Measurements from ENCODE around the gene ZNF221.
A peak's percentile ranks its signal among the peaks of the same experiment; 100 is the strongest.

Gene ZNF221

DNA sequence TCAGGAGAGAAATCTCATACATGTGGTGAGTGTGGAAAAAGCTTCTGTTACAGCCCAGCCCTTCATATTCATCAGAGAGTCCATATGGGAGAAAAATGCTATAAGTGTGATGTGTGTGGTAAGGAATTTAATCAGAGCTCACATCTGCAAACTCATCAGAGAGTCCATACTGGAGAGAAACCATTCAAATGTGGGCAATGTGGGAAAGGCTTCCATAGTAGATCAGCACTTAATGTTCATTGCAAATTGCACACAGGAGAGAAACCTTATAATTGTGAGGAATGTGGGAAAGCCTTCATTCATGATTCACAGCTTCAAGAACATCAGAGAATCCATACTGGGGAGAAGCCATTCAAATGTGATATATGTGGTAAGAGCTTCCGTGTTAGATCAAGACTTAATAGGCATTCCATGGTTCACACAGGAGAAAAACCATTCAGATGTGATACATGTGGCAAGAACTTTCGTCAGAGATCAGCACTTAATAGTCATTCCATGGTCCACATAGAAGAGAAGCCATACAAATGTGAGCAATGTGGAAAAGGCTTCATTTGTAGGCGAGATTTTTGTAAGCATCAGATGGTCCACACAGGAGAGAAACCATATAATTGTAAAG, 15.2 kb downstream of the ZNF221 start:
- intact Hi-C loops (cut with DNase I; ENCODE audit: low total_unique reads): no loop called here
- Histone ChIP-seq H3K27me3 (no peaks in the 10 kb centered on the region), H3K4me3 (no peak overlapping the region), H3K4me1 (no peaks in the 10 kb centered on the region), H3K36me3 (peaks cover 84 to 100% (median 100%) of the 10 kb centered on the region in 3 donors), H3K27ac (no peak overlapping the region), H3K9me3 (peaks cover 33 to 98% (median 96%) of the 10 kb centered on the region in 3 donors)
- no peak for DNase-seq
- TF ChIP-seq, protein P1, sequence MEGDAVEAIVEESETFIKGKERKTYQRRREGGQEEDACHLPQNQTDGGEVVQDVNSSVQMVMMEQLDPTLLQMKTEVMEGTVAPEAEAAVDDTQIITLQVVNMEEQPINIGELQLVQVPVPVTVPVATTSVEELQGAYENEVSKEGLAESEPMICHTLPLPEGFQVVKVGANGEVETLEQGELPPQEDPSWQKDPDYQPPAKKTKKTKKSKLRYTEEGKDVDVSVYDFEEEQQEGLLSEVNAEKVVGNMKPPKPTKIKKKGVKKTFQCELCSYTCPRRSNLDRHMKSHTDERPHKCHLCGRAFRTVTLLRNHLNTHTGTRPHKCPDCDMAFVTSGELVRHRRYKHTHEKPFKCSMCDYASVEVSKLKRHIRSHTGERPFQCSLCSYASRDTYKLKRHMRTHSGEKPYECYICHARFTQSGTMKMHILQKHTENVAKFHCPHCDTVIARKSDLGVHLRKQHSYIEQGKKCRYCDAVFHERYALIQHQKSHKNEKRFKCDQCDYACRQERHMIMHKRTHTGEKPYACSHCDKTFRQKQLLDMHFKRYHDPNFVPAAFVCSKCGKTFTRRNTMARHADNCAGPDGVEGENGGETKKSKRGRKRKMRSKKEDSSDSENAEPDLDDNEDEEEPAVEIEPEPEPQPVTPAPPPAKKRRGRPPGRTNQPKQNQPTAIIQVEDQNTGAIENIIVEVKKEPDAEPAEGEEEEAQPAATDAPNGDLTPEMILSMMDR (IDR thresholded peaks at IDR 0.05): no peak

DNA sequence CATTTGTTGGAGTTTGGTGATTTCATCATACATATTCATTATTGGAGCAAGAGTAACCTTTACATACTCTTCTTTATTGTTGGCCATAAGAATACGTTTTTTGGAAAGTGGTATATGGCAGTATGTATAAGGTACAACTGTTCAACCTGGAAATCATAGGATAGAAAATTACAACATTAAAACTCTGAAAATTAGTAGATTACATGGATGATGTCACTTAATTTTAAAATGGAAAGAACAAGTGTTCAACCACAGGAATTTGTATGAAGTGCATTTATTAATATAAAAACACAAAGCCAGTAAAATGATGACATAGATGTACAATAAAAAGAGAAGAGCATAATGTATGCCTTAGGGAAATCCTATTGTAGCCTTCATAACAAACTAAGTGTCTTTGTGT, 25.7 kb downstream of the ZNF221 start:
- TF ChIP-seq, protein P1 (IDR thresholded peaks at IDR 0.05): no peak
- peaks cover 0 to 37% (median 17%) of the 10 kb centered on the region in 3 donors for H3K36me3 ChIP-seq
- H3K9me3 ChIP-seq: peaks cover 23 to 99% (median 86%) of the 10 kb centered on the region in 3 donors
- H3K4me1 ChIP-seq: no peaks in the 10 kb centered on the region
- H3K27me3 ChIP-seq: no peaks in the 10 kb centered on the region
- DNase-seq: no peak
- H3K4me3 ChIP-seq: no peak overlapping the region
- no peak overlapping the region for H3K27ac ChIP-seq
- intact Hi-C loops (cut with DNase I; ENCODE audit: low total_unique reads): no loop called here

DNA sequence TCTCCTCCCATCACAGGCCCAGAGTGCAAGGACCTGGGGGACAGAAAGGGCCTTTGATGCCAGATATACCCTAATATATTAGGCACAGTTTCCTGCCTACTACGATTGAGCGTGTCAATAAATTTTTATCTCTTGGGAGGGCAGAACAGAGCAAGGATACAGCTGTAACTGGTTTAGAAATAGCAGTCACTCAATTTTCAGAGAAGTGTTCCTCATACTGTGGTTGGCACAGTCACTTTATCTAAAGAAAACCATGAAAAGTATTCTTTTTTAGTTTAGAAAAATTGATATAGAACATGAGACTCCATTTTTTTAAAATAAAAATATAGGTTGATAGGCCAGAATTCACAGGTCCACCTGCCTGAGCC, 32.5 kb downstream of the ZNF221 start:
- TF ChIP-seq, protein P1 (IDR thresholded peaks at IDR 0.05): no peak
- H3K4me3 ChIP-seq: peak overlapping the region; percentile 74 to 87
- intact Hi-C loops (cut with DNase I; ENCODE audit: low total_unique reads): no loop called here
- no peak for DNase-seq
- peaks cover 7 to 48% (median 21%) of the 10 kb centered on the region in 3 donors for H3K9me3 ChIP-seq
- peaks cover 5 to 21% (median 19%) of the 10 kb centered on the region in 3 donors for H3K36me3 ChIP-seq
- H3K27ac ChIP-seq: peak overlapping the region; percentile 82 to 85
- H3K27me3 ChIP-seq: no peaks in the 10 kb centered on the region
- peaks cover 3 to 10% (median 5%) of the 10 kb centered on the region in 4 donors for H3K4me1 ChIP-seq

GRCh38 chr19:43983912-43984686, 33.1 kb downstream of the ZNF221 start, which contains the start of gene ZNF155:
ZNF155 (plus strand) TSS chr19:43984188; CDS start chr19:43988544, 4,356 bp downstream.
- peaks cover 7 to 44% (median 19%) of the 10 kb centered on the region in 3 donors for H3K9me3 ChIP-seq
- H3K4me3 ChIP-seq: peak within 1 kb of the TSS; percentile 74 to 87
- DNase-seq: peak; percentile 92 to 95
- H3K4me1 ChIP-seq: peaks cover 3 to 10% (median 5%) of the 10 kb centered on the region in 4 donors
- TF ChIP-seq, protein P1 (IDR thresholded peaks at IDR 0.05): no peak
- intact Hi-C loops (cut with DNase I; ENCODE audit: low total_unique reads): no loop called here
- H3K36me3 ChIP-seq: peaks cover 11 to 26% (median 25%) of the 10 kb centered on the region in 3 donors
- peak within 1 kb of the TSS; percentile 82 to 85 for H3K27ac ChIP-seq
- no peaks in the 10 kb centered on the region for H3K27me3 ChIP-seq

- Histone ChIP-seq H3K27me3 (no peaks in the 10 kb centered on the region), H3K4me3 (peak overlapping the region; percentile 74 to 87), H3K27ac (peak overlapping the region; percentile 82 to 85), H3K4me1 (peaks cover 3 to 10% (median 5%) of the 10 kb centered on the region in 4 donors), H3K36me3 (peaks cover 16 to 32% (median 30%) of the 10 kb centered on the region in 3 donors), H3K9me3 (peaks cover 7 to 39% (median 15%) of the 10 kb centered on the region in 3 donors)
- peak in 1 of 2 donors; percentile 29 for DNase-seq
- intact Hi-C loops (cut with DNase I; ENCODE audit: low total_unique reads): no loop called here
- TF ChIP-seq, protein P1 (IDR thresholded peaks at IDR 0.05): no peak
Observed at GRCh38 chr19:43984687-43985000, 33.6 kb downstream of the ZNF221 start.

Measured in tibial artery (tissue), 4 donors.